Gastrocnemius medialis (tissue), 4 donors: ENCODE data around the gene ZNF883. TPM values are rescaled to one million over a fixed set of nuclear protein-coding genes. Genes with fewer than 3 reads are reported as not detected.

Experiments
- ATAC-seq, 2 donors: fragments of 150-250 bp; one replicate each; pipeline ENCODE4 v1.9.1; 2016
- DNase-seq, 2 donors: peaks; one replicate each; pipeline ENCODE4 v3.0.0-alpha.2; 2019
- H3K27ac ChIP-seq, 4 donors: fragments of 200-600 bp; sonication (generic); 1 replicate in 1 of 4; 2 replicates in 3 of 4; pipeline ENCODE4 v1.5.1; 2016 to 2018; ENCODE audit warnings: mild to moderate bottlenecking in 2 of 4, moderate library complexity in 1 of 4
- H3K27me3 ChIP-seq, 3 donors: fragments of 200-600 bp; sonication (generic) in 2 of 3; 1 replicate in 1 of 3; 2 replicates in 2 of 3; pipeline versions ENCODE4 v1.5.1 to v1.6.0; 2016 to 2019; ENCODE audit warnings: mild to moderate bottlenecking in 1 of 3, moderate library complexity in 1 of 3
- H3K36me3 ChIP-seq, 2 donors: fragments of 200-600 bp; sonication (generic) in 1 of 2; one replicate each; pipeline ENCODE4 v1.5.1; 2017 to 2018
- H3K4me1 ChIP-seq, 2 donors: fragments of 200-600 bp; sonication (generic) in 1 of 2; one replicate each; pipeline ENCODE4 v1.5.1; 2016 to 2017; ENCODE audit warnings: mild to moderate bottlenecking in 2 of 2
- H3K4me3 ChIP-seq, 4 donors: fragments of 200-600 bp; sonication (generic) in 3 of 4; 1 replicate in 1 of 4; 2 replicates in 3 of 4; pipeline ENCODE4 v1.5.1; 2016 to 2019; ENCODE audit warnings: mild to moderate bottlenecking in 2 of 4
- H3K9me3 ChIP-seq, 3 donors: fragments of 200-600 bp; sonication (generic) in 2 of 3; 1 replicate in 1 of 3; 2 replicates in 2 of 3; pipeline ENCODE4 v1.5.1; 2016 to 2019
- POLR2A ChIP-seq, 2 donors: fragments of 450-650 bp; IDR thresholded peaks; one replicate each; pipeline ENCODE4 v1.6.1; 2017; ENCODE audit warnings: antibody characterized with exemption in 2 of 2, mild to moderate bottlenecking in 2 of 2, moderate library complexity in 2 of 2
- in situ Hi-C, 4 donors: fragments of 200-750 bp; cut with MboI; loops; one replicate each; pipeline versions ENCODE4 v1.15.0 to v1.8.0; 2017; ENCODE audit warnings: low sequenced_read_pairs in 4 of 4
- intact Hi-C: fragments of 100-400 bp; cut with DNase I; formaldehyde crosslinking; loops from one replicate; pipeline ENCODE4 v1.15.1; 2023; ENCODE audit warnings: low total_unique reads
- total RNA-seq, 4 donors: library from RNA; depleted of rRNA; stranded (reverse); fragments of >200 nt; gene quantifications; one replicate each; pipeline versions ENCODE4 v1.1.0 to v1.2.3, GENCODE V29; 2016
- TF ChIP-seq, protein P1 (sequence below), 5 experiments: fragments of 450-650 bp in 3 of 5; fragments of 200-600 bp in 2 of 5; sonication (generic) in 2 of 5; IDR thresholded peaks in 4 of 5; conservative IDR thresholded peaks in 1 of 5; 1 replicate in 4 of 5; 2 replicates in 1 of 5; pipeline ENCODE4 v1.5.1; 2016 to 2019; ENCODE audit warnings: antibody characterized with exemption in 5 of 5, mild to moderate bottlenecking in 3 of 5, moderate library complexity in 3 of 5

Gene ZNF883
- total RNA-seq, 4 donors from 2014 or later: 0.13 to 1.4 (median 0.92) TPM; not detected in 1

DNA sequence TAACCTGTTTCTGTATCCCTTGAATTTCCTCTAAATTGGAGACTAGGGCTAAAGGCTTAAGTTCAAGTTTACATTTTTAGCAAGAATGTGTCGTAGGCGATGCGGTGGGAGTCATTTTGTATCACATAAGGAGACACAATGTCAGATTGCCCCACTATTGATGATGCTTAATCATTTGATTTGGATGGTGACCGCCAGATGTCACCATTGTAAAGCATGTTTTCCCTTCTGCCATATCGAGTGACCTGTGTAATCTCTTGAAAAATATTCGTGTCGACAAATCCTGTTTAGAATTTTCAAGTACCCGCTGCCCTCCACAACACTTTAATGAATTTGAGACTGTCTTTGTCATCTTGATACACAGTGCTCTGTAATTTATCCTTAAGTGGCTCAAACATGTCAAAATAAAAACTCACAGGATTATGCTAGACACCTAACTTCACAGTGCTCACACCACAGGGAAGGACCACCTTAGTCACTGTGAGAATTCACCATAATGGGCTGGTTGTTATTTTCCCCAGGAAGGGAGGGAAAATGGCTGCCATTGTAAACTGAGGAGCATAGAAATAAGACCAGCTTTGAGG lies 86.8 kb downstream of the ZNF883 start:
- no peaks in the 10 kb centered on the region for H3K27me3 ChIP-seq
- no peaks in the 10 kb centered on the region for H3K4me1 ChIP-seq
- DNase-seq (no peak), ATAC-seq (no peak)
- in situ Hi-C loops (no loop called here), intact Hi-C loops (no loop called here)
- no peak overlapping the region for H3K4me3 ChIP-seq
- TF ChIP-seq, protein P1, sequence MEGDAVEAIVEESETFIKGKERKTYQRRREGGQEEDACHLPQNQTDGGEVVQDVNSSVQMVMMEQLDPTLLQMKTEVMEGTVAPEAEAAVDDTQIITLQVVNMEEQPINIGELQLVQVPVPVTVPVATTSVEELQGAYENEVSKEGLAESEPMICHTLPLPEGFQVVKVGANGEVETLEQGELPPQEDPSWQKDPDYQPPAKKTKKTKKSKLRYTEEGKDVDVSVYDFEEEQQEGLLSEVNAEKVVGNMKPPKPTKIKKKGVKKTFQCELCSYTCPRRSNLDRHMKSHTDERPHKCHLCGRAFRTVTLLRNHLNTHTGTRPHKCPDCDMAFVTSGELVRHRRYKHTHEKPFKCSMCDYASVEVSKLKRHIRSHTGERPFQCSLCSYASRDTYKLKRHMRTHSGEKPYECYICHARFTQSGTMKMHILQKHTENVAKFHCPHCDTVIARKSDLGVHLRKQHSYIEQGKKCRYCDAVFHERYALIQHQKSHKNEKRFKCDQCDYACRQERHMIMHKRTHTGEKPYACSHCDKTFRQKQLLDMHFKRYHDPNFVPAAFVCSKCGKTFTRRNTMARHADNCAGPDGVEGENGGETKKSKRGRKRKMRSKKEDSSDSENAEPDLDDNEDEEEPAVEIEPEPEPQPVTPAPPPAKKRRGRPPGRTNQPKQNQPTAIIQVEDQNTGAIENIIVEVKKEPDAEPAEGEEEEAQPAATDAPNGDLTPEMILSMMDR (IDR thresholded peaks at IDR 0.05 in 4 of 5, conservative IDR thresholded peaks at IDR 0.05 in 1 of 5): peak in 1 of 5 experiments; percentile 12
- no peak for TF ChIP-seq POLR2A (IDR thresholded peaks at IDR 0.05)
- H3K9me3 ChIP-seq: no peaks in the 10 kb centered on the region
- H3K27ac ChIP-seq: no peak overlapping the region
- no peaks in the 10 kb centered on the region for H3K36me3 ChIP-seq

DNA sequence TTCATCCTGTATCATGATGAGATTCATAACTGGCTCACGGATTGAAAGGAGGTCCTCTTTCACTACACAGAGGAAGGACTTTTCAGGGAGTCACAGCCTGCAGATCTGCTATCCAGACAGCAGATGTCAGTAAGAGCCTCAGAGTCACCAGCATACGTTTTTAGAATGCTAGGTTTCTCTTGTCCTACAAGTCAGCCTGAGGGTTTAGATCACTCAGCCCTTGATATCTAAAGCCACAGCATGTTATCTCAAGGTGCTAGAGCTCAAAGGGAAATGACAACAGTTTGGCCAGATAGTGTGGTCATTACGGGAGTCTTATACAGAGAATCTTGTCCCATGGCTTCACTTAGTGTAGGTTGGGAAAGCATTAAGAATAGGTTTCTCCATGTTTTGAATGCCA lies 90.4 kb downstream of the ZNF883 start:
- no peaks in the 10 kb centered on the region for H3K9me3 ChIP-seq
- H3K36me3 ChIP-seq: no peaks in the 10 kb centered on the region
- no peak overlapping the region for H3K4me3 ChIP-seq
- H3K27ac ChIP-seq: no peak overlapping the region
- in situ Hi-C loops: no loop called here
- DNase-seq (no peak), ATAC-seq (no peak)
- H3K4me1 ChIP-seq: no peaks in the 10 kb centered on the region
- no peaks in the 10 kb centered on the region for H3K27me3 ChIP-seq
- intact Hi-C loops: no loop called here
- TF ChIP-seq, protein P1 (IDR thresholded peaks at IDR 0.05 in 4 of 5, conservative IDR thresholded peaks at IDR 0.05 in 1 of 5): no peak
- no peak for TF ChIP-seq POLR2A (IDR thresholded peaks at IDR 0.05)

DNA sequence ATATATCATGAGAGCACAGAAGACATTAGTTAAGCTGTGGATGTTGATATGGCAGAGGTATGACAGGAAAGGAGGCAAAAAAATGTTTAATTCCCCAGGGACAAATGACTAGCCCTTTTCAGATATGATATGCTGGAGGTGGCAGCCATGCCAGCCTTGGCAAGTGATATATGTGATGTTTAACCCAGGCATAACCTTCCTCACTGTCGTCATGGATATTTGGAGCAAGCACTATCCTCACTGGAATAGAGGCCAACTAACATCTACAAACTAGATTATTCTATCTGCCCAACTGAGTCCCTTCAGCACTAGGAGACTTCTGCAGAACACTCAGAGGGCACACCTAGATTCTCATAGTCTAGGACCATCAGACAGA lies 94.0 kb downstream of the ZNF883 start:
- Histone ChIP-seq H3K4me3 (no peak overlapping the region), H3K27ac (no peak overlapping the region), H3K4me1 (no peaks in the 10 kb centered on the region), H3K27me3 (no peaks in the 10 kb centered on the region), H3K9me3 (no peaks in the 10 kb centered on the region), H3K36me3 (no peaks in the 10 kb centered on the region)
- in situ Hi-C loops (no loop called here), intact Hi-C loops (no loop called here)
- DNase-seq: no peak
- TF ChIP-seq, protein P1 (IDR thresholded peaks at IDR 0.05 in 4 of 5, conservative IDR thresholded peaks at IDR 0.05 in 1 of 5): no peak
- no peak for TF ChIP-seq POLR2A (IDR thresholded peaks at IDR 0.05)
- ATAC-seq: no peak

DNA sequence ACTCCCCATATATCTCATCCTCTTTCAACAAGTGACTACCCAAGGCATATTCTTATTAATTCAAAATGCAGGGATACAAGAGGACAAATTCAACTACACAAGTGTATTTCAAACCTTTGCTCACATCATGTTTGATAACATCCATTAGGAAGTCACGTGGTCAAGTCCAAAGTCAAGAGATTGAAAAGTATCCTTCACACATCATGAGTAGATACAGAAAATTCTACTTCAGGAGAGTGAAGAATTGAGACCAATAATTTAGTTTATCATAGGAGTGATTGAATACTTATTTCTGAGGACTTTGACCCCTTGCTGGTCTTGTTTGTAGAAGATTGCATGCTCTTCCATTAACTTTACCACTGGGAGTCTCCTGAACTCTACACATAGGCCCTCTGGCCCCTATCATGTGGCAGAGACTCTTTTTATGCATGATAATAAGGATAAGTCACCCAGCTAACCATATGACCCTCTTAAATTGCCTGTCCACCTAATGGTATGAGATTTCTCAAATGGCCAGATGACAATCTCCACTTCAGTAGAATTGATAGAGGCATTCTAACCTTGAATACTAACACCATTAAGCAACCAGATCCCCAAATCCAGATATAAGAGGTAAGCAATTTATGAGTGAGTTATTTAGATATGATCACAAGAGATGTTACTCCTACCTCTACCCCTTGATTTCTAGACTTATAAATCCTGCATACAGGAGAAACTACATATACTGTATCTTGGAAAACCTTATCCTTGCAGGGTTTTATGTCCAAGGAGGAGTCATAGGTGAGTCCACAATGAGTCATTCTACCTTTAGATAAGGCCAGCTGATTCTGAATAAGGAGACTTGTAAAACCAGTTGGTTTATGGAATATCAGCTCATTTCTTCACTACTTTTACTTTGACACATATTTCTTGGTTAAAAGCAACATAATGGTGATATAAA lies 94.7 kb downstream of the ZNF883 start:
- no peak for TF ChIP-seq POLR2A (IDR thresholded peaks at IDR 0.05)
- TF ChIP-seq, protein P1 (IDR thresholded peaks at IDR 0.05 in 4 of 5, conservative IDR thresholded peaks at IDR 0.05 in 1 of 5): no peak
- H3K4me1 ChIP-seq: no peaks in the 10 kb centered on the region
- DNase-seq (no peak), ATAC-seq (no peak)
- H3K27ac ChIP-seq: no peak overlapping the region
- intact Hi-C loops (no loop called here), in situ Hi-C loops (no loop called here)
- no peak overlapping the region for H3K4me3 ChIP-seq
- no peaks in the 10 kb centered on the region for H3K36me3 ChIP-seq
- H3K27me3 ChIP-seq: no peaks in the 10 kb centered on the region
- H3K9me3 ChIP-seq: no peaks in the 10 kb centered on the region
